Measurements from ENCODE around the gene SLC6A19.

SLC6A19 gene

GRCh38 chr5:1162276-1162675, 39.1 kb upstream of the SLC6A19 start:
- no peak for TF ChIP-seq CTCF (IDR thresholded peaks at IDR 0.05; ENCODE audit: insufficient read depth, low read depth, low read length, missing control alignments)
- no peak overlapping the region for H3K4me3 ChIP-seq (ENCODE audit: low read length)
- no peak for DNase-seq (ENCODE audit: low read depth)

- H3K4me3 ChIP-seq (ENCODE audit: low read length), result no peak overlapping the region
- no peak for DNase-seq (ENCODE audit: low read depth)
- TF ChIP-seq CTCF (IDR thresholded peaks at IDR 0.05; ENCODE audit: insufficient read depth, low read depth, low read length, missing control alignments), result no peak
Measured at GRCh38 chr5:1162751-1163150, 38.6 kb upstream of the SLC6A19 start.

GRCh38 chr5:1163366-1163765, 38.0 kb upstream of the SLC6A19 start:
- DNase-seq (ENCODE audit: low read depth), result no peak
- no peak for TF ChIP-seq CTCF (IDR thresholded peaks at IDR 0.05; ENCODE audit: insufficient read depth, low read depth, low read length, missing control alignments)

GRCh38 chr5:1163879-1164278, 37.5 kb upstream of the SLC6A19 start:
- TF ChIP-seq CTCF (IDR thresholded peaks at IDR 0.05; ENCODE audit: insufficient read depth, low read depth, low read length, missing control alignments), result no peak
- no peak overlapping the region for H3K4me3 ChIP-seq (ENCODE audit: low read length)
- DNase-seq (ENCODE audit: low read depth), result no peak

More at GRCh38 chr5:1163366-1163765, 38.0 kb upstream of the SLC6A19 start:
- no peak overlapping the region for H3K4me3 ChIP-seq (ENCODE audit: low read length)

- no peak for TF ChIP-seq CTCF (IDR thresholded peaks at IDR 0.05; ENCODE audit: insufficient read depth, low read depth, low read length, missing control alignments)
- no peak overlapping the region for H3K4me3 ChIP-seq (ENCODE audit: low read length)
- DNase-seq (ENCODE audit: low read depth), result no peak
Measured at GRCh38 chr5:1164696-1165630, 36.4 kb upstream of the SLC6A19 start.

GRCh38 chr5:1165864-1166263, 35.5 kb upstream of the SLC6A19 start:
- TF ChIP-seq CTCF (IDR thresholded peaks at IDR 0.05; ENCODE audit: insufficient read depth, low read depth, low read length, missing control alignments), result no peak
- DNase-seq (ENCODE audit: low read depth), result no peak
- H3K4me3 ChIP-seq (ENCODE audit: low read length), result no peak overlapping the region

GRCh38 chr5:1166370-1166769, 35.0 kb upstream of the SLC6A19 start:
- no peak for TF ChIP-seq CTCF (IDR thresholded peaks at IDR 0.05; ENCODE audit: insufficient read depth, low read depth, low read length, missing control alignments)
- DNase-seq (ENCODE audit: low read depth), result no peak
- no peak overlapping the region for H3K4me3 ChIP-seq (ENCODE audit: low read length)

All from epithelial cell of esophagus (primary cell).